WTC11 (cell line): Measurements from ENCODE around the gene CCDC24. TPM values are rescaled to one million over a fixed set of nuclear protein-coding genes. Genes with fewer than 3 reads are reported as not detected.

ENCODE experiments used
- ARID4B ChIP-seq: sonication (generic); formaldehyde crosslinking; IDR thresholded peaks from 2 replicates; pipeline ENCODE4 v1.8.0; 2023; ENCODE audit warnings: missing genetic modification reagents, mild to moderate bottlenecking, borderline replicate concordance
- ATF6 ChIP-seq: sonication (generic); formaldehyde crosslinking; IDR thresholded peaks from 2 replicates; pipeline ENCODE4 v1.8.1; 2023; ENCODE audit warnings: mild to moderate bottlenecking, missing genetic modification reagents
- CBFB ChIP-seq: sonication (generic); formaldehyde crosslinking; IDR thresholded peaks from 2 replicates; pipeline ENCODE4 v1.8.1; 2022; ENCODE audit warnings: mild to moderate bottlenecking, low read depth, missing genetic modification reagents
- CREB1 ChIP-seq: sonication (generic); formaldehyde crosslinking; IDR thresholded peaks from 2 replicates; pipeline ENCODE4 v1.8.0; 2023; ENCODE audit warnings: mild to moderate bottlenecking, missing genetic modification reagents
- EMX1 ChIP-seq: fragments of 250-450 bp; sonication (Bioruptor Pico); IDR thresholded peaks from 2 replicates; pipeline ENCODE4 v1.8.0; 2021; ENCODE audit warnings: mild to moderate bottlenecking
- ERG ChIP-seq: fragments of 250-450 bp; sonication (Bioruptor Pico); IDR thresholded peaks from 2 replicates; pipeline ENCODE4 v1.8.0; 2021; ENCODE audit warnings: mild to moderate bottlenecking
- GABPB1 ChIP-seq: sonication (generic); formaldehyde crosslinking; IDR thresholded peaks from 2 replicates; pipeline ENCODE4 v1.8.1; 2023; ENCODE audit warnings: mild to moderate bottlenecking, missing genetic modification reagents
- GRHL2 ChIP-seq: fragments of 250-450 bp; sonication (Bioruptor Pico); IDR thresholded peaks from 2 replicates; pipeline ENCODE4 v1.8.0; 2022; ENCODE audit warnings: mild to moderate bottlenecking, moderate library complexity; ENCODE audit not compliant: insufficient replicate concordance, severe bottlenecking
- KAT7 ChIP-seq: sonication (generic); formaldehyde crosslinking; IDR thresholded peaks from 2 replicates; pipeline ENCODE4 v1.8.1; 2023; ENCODE audit warnings: missing genetic modification reagents, mild to moderate bottlenecking, borderline replicate concordance
- MXD4 ChIP-seq: fragments of 250-450 bp; sonication (Bioruptor Pico); IDR thresholded peaks from 2 replicates; pipeline ENCODE4 v1.8.0; 2021; ENCODE audit warnings: mild to moderate bottlenecking, moderate library complexity, borderline replicate concordance
- OVOL2 ChIP-seq: fragments of 250-450 bp; sonication (Bioruptor Pico); IDR thresholded peaks from 2 replicates; pipeline ENCODE4 v1.9.0; 2021; ENCODE audit warnings: mild to moderate bottlenecking, borderline replicate concordance
- RELA ChIP-seq: sonication (generic); formaldehyde crosslinking; IDR thresholded peaks from 2 replicates; pipeline ENCODE4 v1.8.1; 2022; ENCODE audit warnings: missing genetic modification reagents, mild to moderate bottlenecking, borderline replicate concordance
- SMAD4 ChIP-seq: sonication (generic); formaldehyde crosslinking; IDR thresholded peaks from 2 replicates; pipeline ENCODE4 v1.8.0; 2022; ENCODE audit warnings: mild to moderate bottlenecking, missing genetic modification reagents
- SP1 ChIP-seq: sonication (generic); formaldehyde crosslinking; conservative IDR thresholded peaks from 2 replicates; pipeline ENCODE4 v1.8.1; 2022; ENCODE audit warnings: missing genetic modification reagents
- USF2 ChIP-seq: sonication (generic); formaldehyde crosslinking; IDR thresholded peaks from 2 replicates; pipeline ENCODE4 v1.8.1; 2023; ENCODE audit warnings: mild to moderate bottlenecking, missing genetic modification reagents, moderate library complexity
- ZNF138 ChIP-seq: sonication (generic); formaldehyde crosslinking; conservative IDR thresholded peaks from 2 replicates; pipeline ENCODE4 v1.8.1; 2022; ENCODE audit warnings: mild to moderate bottlenecking, moderate library complexity, missing genetic modification reagents
- ZNF396 ChIP-seq: fragments of 250-450 bp; sonication (Bioruptor Pico); IDR thresholded peaks from 2 replicates; pipeline ENCODE4 v1.8.0; 2021; ENCODE audit warnings: mild to moderate bottlenecking, moderate library complexity, borderline replicate concordance
- total RNA-seq: library from RNA; stranded (reverse); gene quantifications from 3 replicates; pipeline ENCODE4 v1.2.3, GENCODE V29; 2021
- TF ChIP-seq, protein P1 (sequence below): sonication (generic); formaldehyde crosslinking; conservative IDR thresholded peaks from 2 replicates; pipeline ENCODE4 v1.8.1; 2023; ENCODE audit warnings: mild to moderate bottlenecking, low read depth, missing genetic modification reagents, moderate library complexity
- TF ChIP-seq, protein P2 (sequence below): sonication (generic); formaldehyde crosslinking; IDR thresholded peaks from 2 replicates; pipeline ENCODE4 v1.8.1; 2023; ENCODE audit warnings: mild to moderate bottlenecking, missing genetic modification reagents
- TF ChIP-seq, protein P3 (sequence below): sonication (generic); formaldehyde crosslinking; IDR thresholded peaks from 2 replicates; pipeline ENCODE4 v1.8.0; 2022; ENCODE audit warnings: mild to moderate bottlenecking, missing genetic modification reagents
- TF ChIP-seq, protein P4 (sequence below): sonication (generic); formaldehyde crosslinking; IDR thresholded peaks from 2 replicates; pipeline ENCODE4 v1.8.1; 2022; ENCODE audit warnings: mild to moderate bottlenecking, moderate library complexity, missing genetic modification reagents
- TF ChIP-seq, protein P5 (sequence below): sonication (generic); formaldehyde crosslinking; IDR thresholded peaks from 2 replicates; pipeline ENCODE4 v1.8.1; 2022; ENCODE audit warnings: low read depth, mild to moderate bottlenecking, moderate library complexity, missing genetic modification reagents, borderline replicate concordance

CCDC24 gene
- total RNA-seq, 1 experiment from 2014 or later, result 12.1 TPM

GRCh38 chr1:44030605-44031251, 39.3 kb downstream of the CCDC24 start (continued):
- TF ChIP-seq ARID4B (CRISPR knock-in tag) (peak; percentile 51; the same call in 1 of the 2 replicates), ZNF138 (CRISPR knock-in tag) (no peak), CBFB (CRISPR knock-in tag) (no peak), USF2 (CRISPR knock-in tag) (no peak), GRHL2 (CRISPR knock-in tag) (no peak), ATF6 (CRISPR knock-in tag) (no peak), ZNF396 (CRISPR knock-in tag) (no peak), SMAD4 (CRISPR knock-in tag) (no peak), ERG (CRISPR knock-in tag) (no peak), OVOL2 (no peak), CREB1 (no peak), GABPB1 (no peak), KAT7 (CRISPR knock-in tag) (0 out of 2 replicates have a peak, but pooled peaks have one; percentile 58), EMX1 (CRISPR knock-in tag) (no peak), RELA (CRISPR knock-in tag) (no peak), MXD4 (CRISPR knock-in tag) (no peak), SP1 (CRISPR knock-in tag) (no peak)
- TF ChIP-seq, protein P1, sequence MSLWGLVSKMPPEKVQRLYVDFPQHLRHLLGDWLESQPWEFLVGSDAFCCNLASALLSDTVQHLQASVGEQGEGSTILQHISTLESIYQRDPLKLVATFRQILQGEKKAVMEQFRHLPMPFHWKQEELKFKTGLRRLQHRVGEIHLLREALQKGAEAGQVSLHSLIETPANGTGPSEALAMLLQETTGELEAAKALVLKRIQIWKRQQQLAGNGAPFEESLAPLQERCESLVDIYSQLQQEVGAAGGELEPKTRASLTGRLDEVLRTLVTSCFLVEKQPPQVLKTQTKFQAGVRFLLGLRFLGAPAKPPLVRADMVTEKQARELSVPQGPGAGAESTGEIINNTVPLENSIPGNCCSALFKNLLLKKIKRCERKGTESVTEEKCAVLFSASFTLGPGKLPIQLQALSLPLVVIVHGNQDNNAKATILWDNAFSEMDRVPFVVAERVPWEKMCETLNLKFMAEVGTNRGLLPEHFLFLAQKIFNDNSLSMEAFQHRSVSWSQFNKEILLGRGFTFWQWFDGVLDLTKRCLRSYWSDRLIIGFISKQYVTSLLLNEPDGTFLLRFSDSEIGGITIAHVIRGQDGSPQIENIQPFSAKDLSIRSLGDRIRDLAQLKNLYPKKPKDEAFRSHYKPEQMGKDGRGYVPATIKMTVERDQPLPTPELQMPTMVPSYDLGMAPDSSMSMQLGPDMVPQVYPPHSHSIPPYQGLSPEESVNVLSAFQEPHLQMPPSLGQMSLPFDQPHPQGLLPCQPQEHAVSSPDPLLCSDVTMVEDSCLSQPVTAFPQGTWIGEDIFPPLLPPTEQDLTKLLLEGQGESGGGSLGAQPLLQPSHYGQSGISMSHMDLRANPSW (CRISPR knock-in tag), result no peak
- TF ChIP-seq, protein P2, sequence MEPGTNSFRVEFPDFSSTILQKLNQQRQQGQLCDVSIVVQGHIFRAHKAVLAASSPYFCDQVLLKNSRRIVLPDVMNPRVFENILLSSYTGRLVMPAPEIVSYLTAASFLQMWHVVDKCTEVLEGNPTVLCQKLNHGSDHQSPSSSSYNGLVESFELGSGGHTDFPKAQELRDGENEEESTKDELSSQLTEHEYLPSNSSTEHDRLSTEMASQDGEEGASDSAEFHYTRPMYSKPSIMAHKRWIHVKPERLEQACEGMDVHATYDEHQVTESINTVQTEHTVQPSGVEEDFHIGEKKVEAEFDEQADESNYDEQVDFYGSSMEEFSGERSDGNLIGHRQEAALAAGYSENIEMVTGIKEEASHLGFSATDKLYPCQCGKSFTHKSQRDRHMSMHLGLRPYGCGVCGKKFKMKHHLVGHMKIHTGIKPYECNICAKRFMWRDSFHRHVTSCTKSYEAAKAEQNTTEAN (CRISPR knock-in tag), result no peak
- TF ChIP-seq, protein P3, sequence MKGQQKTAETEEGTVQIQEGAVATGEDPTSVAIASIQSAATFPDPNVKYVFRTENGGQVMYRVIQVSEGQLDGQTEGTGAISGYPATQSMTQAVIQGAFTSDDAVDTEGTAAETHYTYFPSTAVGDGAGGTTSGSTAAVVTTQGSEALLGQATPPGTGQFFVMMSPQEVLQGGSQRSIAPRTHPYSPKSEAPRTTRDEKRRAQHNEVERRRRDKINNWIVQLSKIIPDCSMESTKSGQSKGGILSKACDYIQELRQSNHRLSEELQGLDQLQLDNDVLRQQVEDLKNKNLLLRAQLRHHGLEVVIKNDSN, result no peak
- TF ChIP-seq, protein P4, sequence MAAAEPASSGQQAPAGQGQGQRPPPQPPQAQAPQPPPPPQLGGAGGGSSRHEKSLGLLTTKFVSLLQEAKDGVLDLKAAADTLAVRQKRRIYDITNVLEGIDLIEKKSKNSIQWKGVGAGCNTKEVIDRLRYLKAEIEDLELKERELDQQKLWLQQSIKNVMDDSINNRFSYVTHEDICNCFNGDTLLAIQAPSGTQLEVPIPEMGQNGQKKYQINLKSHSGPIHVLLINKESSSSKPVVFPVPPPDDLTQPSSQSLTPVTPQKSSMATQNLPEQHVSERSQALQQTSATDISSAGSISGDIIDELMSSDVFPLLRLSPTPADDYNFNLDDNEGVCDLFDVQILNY, result peak; percentile 52; the same call in 1 of the 2 replicates
- TF ChIP-seq, protein P5, sequence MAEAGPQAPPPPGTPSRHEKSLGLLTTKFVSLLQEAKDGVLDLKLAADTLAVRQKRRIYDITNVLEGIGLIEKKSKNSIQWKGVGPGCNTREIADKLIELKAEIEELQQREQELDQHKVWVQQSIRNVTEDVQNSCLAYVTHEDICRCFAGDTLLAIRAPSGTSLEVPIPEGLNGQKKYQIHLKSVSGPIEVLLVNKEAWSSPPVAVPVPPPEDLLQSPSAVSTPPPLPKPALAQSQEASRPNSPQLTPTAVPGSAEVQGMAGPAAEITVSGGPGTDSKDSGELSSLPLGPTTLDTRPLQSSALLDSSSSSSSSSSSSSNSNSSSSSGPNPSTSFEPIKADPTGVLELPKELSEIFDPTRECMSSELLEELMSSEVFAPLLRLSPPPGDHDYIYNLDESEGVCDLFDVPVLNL (CRISPR knock-in tag), result no peak
